D721Med (cell line): Measurements from ENCODE around the gene VWA5A.

Experiments
- DNase-seq: peaks from one replicate; pipeline ENCODE4 v3.0.0; 2011; ENCODE audit warnings: low spot score; ENCODE audit not compliant: insufficient read length
- FAIRE-seq: peaks from 2 replicates; lab custom pipeline; 2011; peaks lifted over from hg19 to GRCh38; lab: Jason Lieb, UNC
- TF ChIP-seq, protein P1 (sequence below): IDR thresholded peaks from 2 replicates; pipeline ENCODE4 v1.5.1; 2012; ENCODE audit warnings: mild to moderate bottlenecking, control low read depth; ENCODE audit not compliant: insufficient read depth; ENCODE audit errors: missing control alignments

The VWA5A gene

DNA sequence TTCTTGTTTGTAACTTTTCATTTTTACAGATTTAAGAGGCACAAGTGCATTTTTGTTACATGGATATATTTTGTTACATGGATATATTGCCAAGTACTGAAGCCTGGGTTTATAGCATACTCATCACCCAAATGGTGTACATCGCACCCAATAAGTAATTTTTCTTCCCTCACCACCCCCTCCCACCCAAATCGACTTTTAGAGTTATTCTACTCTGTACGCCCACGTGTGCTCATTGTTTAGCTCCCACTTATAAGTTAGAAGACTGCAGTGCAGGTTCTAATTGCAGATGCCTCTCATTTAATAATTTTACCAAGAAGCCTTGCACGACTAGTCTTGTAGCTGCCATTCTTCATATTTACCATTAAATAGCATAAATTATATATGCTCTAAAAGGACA is 20.5 kb upstream of the VWA5A start:
- DNase-seq (no peak), FAIRE-seq (no peak)
- TF ChIP-seq, protein P1, sequence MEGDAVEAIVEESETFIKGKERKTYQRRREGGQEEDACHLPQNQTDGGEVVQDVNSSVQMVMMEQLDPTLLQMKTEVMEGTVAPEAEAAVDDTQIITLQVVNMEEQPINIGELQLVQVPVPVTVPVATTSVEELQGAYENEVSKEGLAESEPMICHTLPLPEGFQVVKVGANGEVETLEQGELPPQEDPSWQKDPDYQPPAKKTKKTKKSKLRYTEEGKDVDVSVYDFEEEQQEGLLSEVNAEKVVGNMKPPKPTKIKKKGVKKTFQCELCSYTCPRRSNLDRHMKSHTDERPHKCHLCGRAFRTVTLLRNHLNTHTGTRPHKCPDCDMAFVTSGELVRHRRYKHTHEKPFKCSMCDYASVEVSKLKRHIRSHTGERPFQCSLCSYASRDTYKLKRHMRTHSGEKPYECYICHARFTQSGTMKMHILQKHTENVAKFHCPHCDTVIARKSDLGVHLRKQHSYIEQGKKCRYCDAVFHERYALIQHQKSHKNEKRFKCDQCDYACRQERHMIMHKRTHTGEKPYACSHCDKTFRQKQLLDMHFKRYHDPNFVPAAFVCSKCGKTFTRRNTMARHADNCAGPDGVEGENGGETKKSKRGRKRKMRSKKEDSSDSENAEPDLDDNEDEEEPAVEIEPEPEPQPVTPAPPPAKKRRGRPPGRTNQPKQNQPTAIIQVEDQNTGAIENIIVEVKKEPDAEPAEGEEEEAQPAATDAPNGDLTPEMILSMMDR: no peak

DNA sequence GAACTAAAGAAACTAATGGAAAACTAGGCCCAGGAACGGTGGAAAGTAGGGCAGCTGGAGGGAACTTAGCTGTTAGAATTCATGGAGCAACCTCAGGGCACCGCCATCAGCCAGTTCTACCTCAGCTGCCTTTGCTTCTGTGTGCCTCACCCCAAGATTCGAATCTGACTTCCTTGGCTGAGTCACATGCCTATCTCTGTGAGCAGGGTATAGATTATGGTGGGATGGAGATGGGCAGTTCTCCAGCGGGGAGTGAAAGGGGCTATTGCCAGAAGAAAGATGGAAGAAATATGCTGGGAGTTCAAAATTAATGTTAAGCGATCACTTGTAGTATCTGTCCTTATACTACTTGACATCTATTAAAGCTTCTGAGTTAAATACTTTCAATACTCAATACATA is 18.9 kb upstream of the VWA5A start:
- TF ChIP-seq, protein P1: no peak
- FAIRE-seq (no peak), DNase-seq (no peak)

DNA sequence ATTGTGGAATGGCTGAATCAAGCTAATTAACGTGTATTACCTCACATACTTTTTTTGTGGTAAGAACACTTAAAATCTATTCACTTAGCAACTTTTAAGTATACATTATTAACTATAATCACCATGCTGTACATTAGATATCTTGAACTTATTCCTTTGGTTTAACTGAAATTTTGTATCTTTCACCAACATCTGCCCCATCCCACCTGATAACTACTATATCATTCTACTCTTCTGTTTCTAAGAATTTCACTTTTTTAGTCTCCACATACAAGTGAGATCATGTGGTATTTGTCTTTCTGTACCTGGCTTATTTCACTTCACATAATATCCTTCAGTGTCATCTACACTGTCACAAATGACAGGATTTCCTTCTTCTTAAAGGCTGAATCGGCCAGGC is 17.1 kb upstream of the VWA5A start:
- FAIRE-seq (no peak), DNase-seq (no peak)
- TF ChIP-seq, protein P1: no peak

DNA sequence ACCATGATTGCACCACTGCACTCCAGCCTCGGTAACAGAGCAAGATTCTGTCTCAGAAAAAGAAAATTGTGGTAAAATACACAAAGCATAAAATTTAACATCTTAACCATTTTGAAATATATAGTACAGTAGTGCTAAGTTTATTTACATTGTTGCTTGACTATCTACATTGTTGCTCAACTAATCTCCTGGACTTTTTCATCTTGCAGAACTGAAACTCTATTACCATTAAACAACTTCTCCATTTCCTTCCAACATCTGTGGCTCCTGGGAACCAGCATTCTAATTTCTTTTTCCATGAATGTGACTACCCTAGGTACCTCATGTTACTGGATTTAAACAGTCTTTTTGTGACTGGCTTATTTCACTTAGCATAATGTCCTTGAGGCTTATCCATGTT is 13.5 kb upstream of the VWA5A start:
- TF ChIP-seq, protein P1: no peak
- DNase-seq (no peak), FAIRE-seq (no peak)

DNA sequence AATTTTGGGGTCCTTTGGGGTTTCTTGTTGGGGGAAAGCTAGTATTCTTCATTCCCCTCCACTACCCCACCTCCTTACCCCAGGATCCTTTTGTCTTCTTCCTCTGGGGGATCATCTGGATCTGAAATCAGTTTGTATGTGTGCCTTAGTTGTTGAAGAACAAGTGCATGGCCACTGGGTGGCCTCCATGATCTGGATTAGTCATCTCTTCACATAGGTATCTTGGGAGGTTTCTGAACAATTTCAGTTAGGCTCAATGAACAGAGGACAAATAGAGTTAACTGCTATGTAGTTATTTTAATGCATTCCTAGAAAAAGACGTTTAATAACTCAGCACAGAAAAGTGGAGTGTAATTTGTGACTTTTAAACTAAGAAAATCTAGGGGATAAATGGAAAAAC is 7.1 kb upstream of the VWA5A start:
- FAIRE-seq (no peak), DNase-seq (no peak)
- TF ChIP-seq, protein P1: no peak

DNA sequence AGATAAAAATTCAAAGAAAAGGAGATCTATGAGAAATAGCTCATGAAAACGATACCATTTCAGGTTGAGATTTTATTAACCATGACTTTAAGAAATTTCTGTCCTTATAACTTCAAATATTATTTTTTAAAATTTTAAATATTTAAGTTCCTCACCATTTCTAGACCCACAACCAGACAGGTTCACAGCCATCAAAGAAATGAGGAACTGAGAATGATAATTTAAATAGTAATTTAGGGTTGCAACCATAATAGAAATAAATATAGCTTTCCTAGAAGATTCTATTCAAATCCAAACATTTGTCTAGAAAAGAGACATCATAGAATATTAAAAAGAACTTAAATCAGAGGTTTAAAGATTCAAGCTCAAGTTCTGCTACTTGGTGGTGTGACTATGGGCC is 5.9 kb upstream of the VWA5A start:
- DNase-seq (no peak), FAIRE-seq (no peak)
- TF ChIP-seq, protein P1: no peak

DNA sequence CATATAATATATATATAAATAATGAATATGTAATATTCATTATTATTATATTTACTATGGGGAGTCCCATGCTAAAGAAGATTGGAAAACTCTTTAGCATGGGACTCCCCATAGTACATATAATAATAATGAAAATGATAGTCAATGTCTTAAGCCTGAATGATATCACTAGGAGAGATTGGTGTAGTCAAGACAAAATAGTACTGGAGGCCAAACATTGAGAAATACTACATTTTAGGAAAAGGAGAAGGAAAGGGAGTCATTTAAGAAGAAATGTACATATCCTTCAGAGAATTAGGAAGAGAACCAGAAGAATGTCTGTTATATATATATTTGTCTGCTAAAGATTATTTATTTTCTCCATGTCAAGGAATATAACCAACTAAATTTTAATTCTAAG is 5.0 kb upstream of the VWA5A start:
- TF ChIP-seq, protein P1: no peak
- FAIRE-seq (no peak), DNase-seq (no peak)
